Keratinocyte (primary cell): ENCODE data around the gene ZBTB20. TPM values are rescaled to one million over a fixed set of nuclear protein-coding genes. Genes with fewer than 3 reads are reported as not detected.

ENCODE experiments used
- DNase-seq: peaks from one replicate; pipeline ENCODE4 v3.0.0-alpha.2; 2011; ENCODE audit warnings: low read depth, missing footprints, low spot score
- FAIRE-seq: peaks from 2 replicates; lab custom pipeline; 2011; peaks lifted over from hg19 to GRCh38; lab: Jason Lieb, UNC
- H2AFZ ChIP-seq: 2 replicates; pipeline ENCODE4 v1.6.0; 2012; ENCODE audit warnings: low read length, control low read depth, inconsistent platforms; ENCODE audit not compliant: control insufficient read depth
- H3K27ac ChIP-seq: 2 replicates; pipeline ENCODE4 v1.5.1; 2011; ENCODE audit warnings: low read length; ENCODE audit not compliant: control insufficient read depth, insufficient read depth
- H3K27me3 ChIP-seq: 3 replicates; pipeline ENCODE4 v1.6.0; 2011; ENCODE audit warnings: low read length; ENCODE audit not compliant: control insufficient read depth, insufficient read depth; ENCODE audit errors: extremely low read depth
- H3K36me3 ChIP-seq, 2 experiments: 2 replicates in 1 of 2; 3 replicates in 1 of 2; pipeline ENCODE4 v1.5.1; 2011; ENCODE audit warnings: low read length in 2 of 2, mild to moderate bottlenecking in 1 of 2; ENCODE audit not compliant: control insufficient read depth in 2 of 2, insufficient read depth in 2 of 2; ENCODE audit errors: extremely low read depth in 1 of 2
- H3K4me1 ChIP-seq: 3 replicates; pipeline ENCODE4 v1.5.1; 2011; ENCODE audit warnings: low read length; ENCODE audit not compliant: control insufficient read depth, insufficient read depth; ENCODE audit errors: extremely low read depth
- H3K4me2 ChIP-seq: 3 replicates; pipeline ENCODE4 v1.6.0; 2011; ENCODE audit warnings: low read depth, low read length; ENCODE audit not compliant: control insufficient read depth, insufficient read depth; ENCODE audit errors: extremely low read depth
- H3K4me3 ChIP-seq, 3 experiments: fragments of 200-600 bp in 1 of 3; sonication (generic) in 1 of 3; 2 replicates in 2 of 3; 3 replicates in 1 of 3; pipeline ENCODE4 v1.5.1; 2011 to 2016; ENCODE audit warnings: low read length in 3 of 3, mild to moderate bottlenecking in 3 of 3, control low read depth in 2 of 3, inconsistent platforms in 1 of 3, low read depth in 1 of 3, mixed read lengths in 1 of 3, mixed run types in 1 of 3, moderate library complexity in 1 of 3; ENCODE audit not compliant: control insufficient read depth in 2 of 3, insufficient read depth in 2 of 3; ENCODE audit errors: extremely low read depth in 1 of 3
- H3K79me2 ChIP-seq: 2 replicates; pipeline ENCODE4 v1.6.0; 2012; ENCODE audit warnings: low read length; ENCODE audit not compliant: control insufficient read depth, insufficient read depth
- H3K9ac ChIP-seq: 3 replicates; pipeline ENCODE4 v1.6.0; 2011; ENCODE audit warnings: low read length; ENCODE audit not compliant: control insufficient read depth, insufficient read depth; ENCODE audit errors: extremely low read depth
- H3K9me1 ChIP-seq: 3 replicates; pipeline ENCODE4 v1.6.0; 2011; ENCODE audit warnings: low read length; ENCODE audit not compliant: control insufficient read depth, insufficient read depth; ENCODE audit errors: extremely low read depth
- H3K9me3 ChIP-seq: 2 replicates; pipeline ENCODE4 v1.5.1; 2012; ENCODE audit warnings: low read depth, low read length; ENCODE audit not compliant: control insufficient read depth
- H4K20me1 ChIP-seq: 3 replicates; pipeline ENCODE4 v1.6.0; 2011; ENCODE audit warnings: low read length; ENCODE audit not compliant: control insufficient read depth, insufficient read depth; ENCODE audit errors: extremely low read depth
- EZH2 ChIP-seq: IDR thresholded peaks from one replicate; pipeline ENCODE4 v1.6.1; 2012; ENCODE audit warnings: inconsistent platforms, mild to moderate bottlenecking, low read length, moderate library complexity
- dilution Hi-C: fragments of 300-500 bp; cut with MboI; formaldehyde crosslinking; loops from one replicate; pipeline ENCODE4 v1.7.0; 2020; ENCODE audit warnings: low sequenced_read_pairs; ENCODE audit not compliant: extremely low pct_ligation_motif_present
- polyA plus RNA-seq, 5 experiments: library from polyadenylated mRNA; depleted of rRNA in 3 of 5; stranded (reverse) in 3 of 5; stranded (forward) in 1 of 5; unstranded in 1 of 5; fragments of >200 nt; gene quantifications; 1 replicate in 1 of 5; 2 replicates in 3 of 5; 3 replicates in 1 of 5; pipeline versions ENCODE4 v1.2.1 to v1.2.3, GENCODE V29; 2011 to 2012; ENCODE audit warnings: missing spikeins in 2 of 5, low read depth in 1 of 5, low replicate concordance in 1 of 5
- TF ChIP-seq, protein P1 (sequence below), 3 experiments: IDR thresholded peaks in 1 of 3; conservative IDR thresholded peaks in 1 of 3; optimal IDR thresholded peaks in 1 of 3; 2 replicates in 2 of 3; 3 replicates in 1 of 3; pipeline versions ENCODE3 to v1.5.1; 2011; ENCODE audit warnings: low read length in 3 of 3, mild to moderate bottlenecking in 3 of 3, moderate library complexity in 2 of 3, control low read depth in 1 of 3, inconsistent platforms in 1 of 3; ENCODE audit not compliant: insufficient read depth in 2 of 3; ENCODE audit errors: extremely low read depth in 1 of 3

The ZBTB20 gene
- polyA plus RNA-seq, 1 donor (not counting 4 experiments of a cell fraction or from before 2014, with no cell fraction given): 0.52 TPM

DNA sequence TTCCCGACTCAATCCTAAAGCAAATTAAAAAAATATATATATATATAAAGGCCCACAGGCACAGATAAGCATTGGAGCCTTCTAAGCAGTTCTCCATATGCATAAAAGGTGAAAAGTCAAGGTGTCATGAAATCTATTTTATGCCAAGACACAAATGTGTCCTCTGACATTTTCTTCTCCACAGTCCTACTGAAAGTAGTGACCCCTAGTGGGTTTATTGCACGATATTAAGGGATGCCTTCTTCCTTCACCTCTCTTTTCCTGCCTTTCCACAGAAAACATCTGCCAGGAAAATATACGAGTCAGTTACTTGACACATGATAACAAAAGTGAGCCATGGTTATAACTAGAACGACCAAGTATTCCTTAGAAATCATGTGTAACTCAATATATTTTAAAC lies 550.1 kb downstream of the ZBTB20 start:
- Histone ChIP-seq H3K9me3 (no peaks in the 10 kb centered on the region), H3K4me3 (no peak overlapping the region), H3K79me2 (no peaks in the 10 kb centered on the region), H3K4me2 (no peak overlapping the region), H3K27me3 (no peaks in the 10 kb centered on the region), H4K20me1 (no peaks in the 10 kb centered on the region), H3K9ac (no peak overlapping the region), H2AFZ (no peak overlapping the region), H3K9me1 (no peaks in the 10 kb centered on the region), H3K27ac (no peak overlapping the region), H3K4me1 (no peaks in the 10 kb centered on the region), H3K36me3 (no peaks in the 10 kb centered on the region)
- no peak for DNase-seq
- dilution Hi-C loops: no loop called here
- no peak for FAIRE-seq
- TF ChIP-seq EZH2: no peak
- TF ChIP-seq, protein P1, sequence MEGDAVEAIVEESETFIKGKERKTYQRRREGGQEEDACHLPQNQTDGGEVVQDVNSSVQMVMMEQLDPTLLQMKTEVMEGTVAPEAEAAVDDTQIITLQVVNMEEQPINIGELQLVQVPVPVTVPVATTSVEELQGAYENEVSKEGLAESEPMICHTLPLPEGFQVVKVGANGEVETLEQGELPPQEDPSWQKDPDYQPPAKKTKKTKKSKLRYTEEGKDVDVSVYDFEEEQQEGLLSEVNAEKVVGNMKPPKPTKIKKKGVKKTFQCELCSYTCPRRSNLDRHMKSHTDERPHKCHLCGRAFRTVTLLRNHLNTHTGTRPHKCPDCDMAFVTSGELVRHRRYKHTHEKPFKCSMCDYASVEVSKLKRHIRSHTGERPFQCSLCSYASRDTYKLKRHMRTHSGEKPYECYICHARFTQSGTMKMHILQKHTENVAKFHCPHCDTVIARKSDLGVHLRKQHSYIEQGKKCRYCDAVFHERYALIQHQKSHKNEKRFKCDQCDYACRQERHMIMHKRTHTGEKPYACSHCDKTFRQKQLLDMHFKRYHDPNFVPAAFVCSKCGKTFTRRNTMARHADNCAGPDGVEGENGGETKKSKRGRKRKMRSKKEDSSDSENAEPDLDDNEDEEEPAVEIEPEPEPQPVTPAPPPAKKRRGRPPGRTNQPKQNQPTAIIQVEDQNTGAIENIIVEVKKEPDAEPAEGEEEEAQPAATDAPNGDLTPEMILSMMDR (optimal IDR thresholded peaks at IDR 0.05 in 1 of 3, IDR thresholded peaks at IDR 0.05 in 1 of 3, conservative IDR thresholded peaks at IDR 0.05 in 1 of 3; ENCODE audit: extremely low read depth in 1 of 3, insufficient read depth in 2 of 3, low read length in 3 of 3): peak in 1 of 3 experiments; percentile 6

DNA sequence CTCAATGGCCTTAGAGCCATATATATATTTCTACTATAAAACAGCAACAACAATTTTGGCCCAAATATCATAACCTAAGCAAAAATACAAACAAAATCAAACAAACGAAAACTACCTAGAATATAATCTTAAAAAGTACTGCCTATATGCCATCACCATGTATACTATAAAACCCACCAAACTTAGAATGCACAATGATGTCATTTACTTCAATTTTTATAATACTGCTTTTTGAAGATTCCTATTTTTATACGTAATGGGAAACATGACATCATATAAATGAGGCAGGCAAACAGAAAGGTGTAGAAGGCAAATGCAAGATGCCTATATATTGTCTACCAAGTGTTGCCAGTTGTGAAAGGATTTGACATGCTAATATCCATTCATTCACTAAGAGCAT lies 550.9 kb downstream of the ZBTB20 start:
- H2AFZ ChIP-seq: no peak overlapping the region
- H3K27me3 ChIP-seq: no peaks in the 10 kb centered on the region
- no peak overlapping the region for H3K4me3 ChIP-seq
- no peaks in the 10 kb centered on the region for H3K9me3 ChIP-seq
- H4K20me1 ChIP-seq: no peaks in the 10 kb centered on the region
- no peak for TF ChIP-seq EZH2
- TF ChIP-seq, protein P1 (optimal IDR thresholded peaks at IDR 0.05 in 1 of 3, IDR thresholded peaks at IDR 0.05 in 1 of 3, conservative IDR thresholded peaks at IDR 0.05 in 1 of 3; ENCODE audit: extremely low read depth in 1 of 3, insufficient read depth in 2 of 3, low read length in 3 of 3): no peak
- H3K79me2 ChIP-seq: no peaks in the 10 kb centered on the region
- no peak overlapping the region for H3K4me2 ChIP-seq
- DNase-seq: no peak
- H3K27ac ChIP-seq: no peak overlapping the region
- H3K9me1 ChIP-seq: no peaks in the 10 kb centered on the region
- no peaks in the 10 kb centered on the region for H3K4me1 ChIP-seq
- no peak overlapping the region for H3K9ac ChIP-seq
- dilution Hi-C loops: no loop called here
- no peak for FAIRE-seq
- no peaks in the 10 kb centered on the region for H3K36me3 ChIP-seq
